ENCODE data around the gene MT3. TPM values are rescaled to one million over a fixed set of nuclear protein-coding genes. Genes with fewer than 3 reads are reported as not detected.
A peak's percentile ranks its signal among the peaks of the same experiment; 100 is the strongest.

Gene MT3
- total and polyA plus RNA-seq, 2 of the 8 experiments (the other 6 are each of a cell fraction or from before 2014, with no cell fraction given) = 0.17 TPM; not detected in 1

DNA sequence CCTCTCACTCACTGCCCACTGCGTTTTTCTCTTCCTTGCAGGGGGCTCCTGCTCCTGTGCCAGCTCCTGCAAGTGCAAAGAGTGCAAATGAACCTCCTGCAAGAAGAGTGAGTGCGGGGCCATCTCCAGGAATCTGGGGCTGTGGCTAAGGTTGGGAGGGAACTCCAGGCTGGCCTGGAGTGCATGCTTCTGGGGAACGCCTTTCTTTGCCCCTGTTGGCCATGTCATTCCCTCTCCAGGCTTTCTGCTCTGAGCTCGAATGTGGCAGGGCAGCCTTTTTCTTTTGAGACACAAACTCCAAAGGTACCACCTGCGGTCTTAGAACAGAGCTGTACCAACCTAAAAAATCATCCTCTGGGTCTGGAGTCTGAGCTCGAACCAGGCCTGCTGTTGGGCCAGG, 28.8 kb downstream of the MT3 start:
- 0 out of 2 replicates have a peak overlapping the region, but pooled peaks have one; percentile 9 for H2AK5ac ChIP-seq (ENCODE audit: low read depth, low read length)
- POLR2A ChIA-PET (ENCODE audit: partially characterized antibody) = interaction anchor here (0.6 to 3.9 kb wide), 10 partner anchors 8 to 84 kb away, joined by 3 to 31 read pairs (median 4); partner anchors contain the start of genes MT1E and MT2A
- H3K9ac ChIP-seq (replicated peaks in 1 of 4; ENCODE audit: extremely low read depth in 1 of 4, low read depth in 3 of 4, low read length in 3 of 4) = no peak overlapping the region
- H3K4me2 ChIP-seq (ENCODE audit: insufficient read depth in 1 of 2, low read depth in 2 of 2, low read length in 2 of 2) = peak overlapping the region; percentile 8 to 88; a peak in 2 of 4 replicates
- TF ChIP-seq SP1 (IDR thresholded peaks at IDR 0.05; ENCODE audit: low read depth, low read length) (peak; percentile 49; the same call in 1 of the 2 replicates), BACH1 (IDR thresholded peaks at IDR 0.05; ENCODE audit: low read length) (no peak), EGR1 (IDR thresholded peaks at IDR 0.05; ENCODE audit: borderline replicate concordance, low read depth, low read length) (no peak), CTBP2 (IDR thresholded peaks at IDR 0.05; ENCODE audit: borderline replicate concordance, insufficient read depth, insufficient read length, low read length) (peak; percentile 71)
- TF ChIP-seq, protein P1, sequence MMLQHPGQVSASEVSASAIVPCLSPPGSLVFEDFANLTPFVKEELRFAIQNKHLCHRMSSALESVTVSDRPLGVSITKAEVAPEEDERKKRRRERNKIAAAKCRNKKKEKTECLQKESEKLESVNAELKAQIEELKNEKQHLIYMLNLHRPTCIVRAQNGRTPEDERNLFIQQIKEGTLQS (IDR thresholded peaks at IDR 0.05; ENCODE audit: insufficient read depth, low read depth, low read length) = no peak
- H2BK15ac ChIP-seq (ENCODE audit: low read length) = no peak overlapping the region
- no peak overlapping the region for H3K56ac ChIP-seq (replicated peaks; ENCODE audit: insufficient read length, low read depth, low read length)
- no peak overlapping the region for H2BK20ac ChIP-seq (ENCODE audit: low read length)
- H3K4me3 ChIP-seq (ENCODE audit: extremely low read depth in 1 of 4, insufficient read depth in 2 of 4, low read depth in 3 of 4, low read length in 4 of 4) = peak overlapping the region in 1 of 4 experiments; percentile 25; a peak in 1 of 8 replicates
- no peak overlapping the region for H4K5ac ChIP-seq (ENCODE audit: insufficient read length, low read depth, low read length)
- CTCF ChIA-PET (ENCODE audit: partially characterized antibody) = interaction anchor here (1.5 to 3.2 kb wide), 9 partner anchors 11 to 60 kb away, joined by 4 to 12 read pairs (median 6); partner anchors contain the start of genes MT1G and MT1M
- no peak for DNase-seq (ENCODE audit: low read depth in 1 of 2, low spot score in 2 of 2)
- no peak overlapping the region for H3K4ac ChIP-seq (replicated peaks; ENCODE audit: insufficient read length, low read depth, low read length)
- H3K18ac ChIP-seq (ENCODE audit: extremely low read depth, low read length) = no peak overlapping the region
- H3K14ac ChIP-seq (ENCODE audit: insufficient read length) = no peak overlapping the region
- H3K9me3 ChIP-seq (ENCODE audit: insufficient read depth in 2 of 2, low read depth in 1 of 2, low read length in 1 of 2) = no peaks in the 10 kb centered on the region
- H2BK120ac ChIP-seq (replicated peaks; ENCODE audit: low read depth, low read length) = no peak overlapping the region
- H3K36me3 ChIP-seq (ENCODE audit: control insufficient read depth in 2 of 4, insufficient read depth in 4 of 4, low read length in 3 of 4) = no peaks in the 10 kb centered on the region
- no peak overlapping the region for H4K91ac ChIP-seq (replicated peaks; ENCODE audit: insufficient read length, low read length)
- no peaks in the 10 kb centered on the region for H3K79me2 ChIP-seq (ENCODE audit: control insufficient read depth in 1 of 2, insufficient read depth in 2 of 2, low read length in 2 of 2)
- H3K23ac ChIP-seq (ENCODE audit: insufficient read length) = no peak overlapping the region
- peaks cover 0 to 18% (median 12%) of the 10 kb centered on the region in 4 experiments; a peak in 6 of 7 replicates for H3K4me1 ChIP-seq (replicated peaks in 1 of 4; ENCODE audit: control insufficient read depth in 3 of 4, insufficient read depth in 4 of 4, low read length in 3 of 4)
- H4K20me1 ChIP-seq (replicated peaks in 1 of 2; ENCODE audit: control insufficient read depth in 1 of 2, insufficient read depth in 2 of 2, low read length in 2 of 2) = peaks cover 2 to 6% of the 10 kb centered on the region in 2 experiments
- no peak overlapping the region for H2AFZ ChIP-seq (ENCODE audit: low read length)
- FAIRE-seq = no peak
- no peak overlapping the region for H2BK5ac ChIP-seq (ENCODE audit: low read depth, low read length)
- no peak overlapping the region for H3K27ac ChIP-seq (ENCODE audit: low read depth, low read length)
- H2BK12ac ChIP-seq (ENCODE audit: low read depth, low read length) = no peak overlapping the region
- 7% methylated on average over 6 of the region's 6 CpGs; no CpG with 5 or more reads in 1 of the 2 experiments for WGBS, 2 experiments (ENCODE audit: extremely low coverage in 1 of 2, insufficient coverage in 1 of 2, insufficient read length in 1 of 2, insufficient replicate concordance in 2 of 2, low coverage in 1 of 2, low lambda C conversion rate in 2 of 2, missing lambda C conversion rate in 1 of 2)
- H3K23me2 ChIP-seq (ENCODE audit: low read depth, low read length) = peaks cover 5% of the 10 kb centered on the region; the same call in 1 of the 2 replicates
- no peaks in the 10 kb centered on the region for H3K79me1 ChIP-seq (ENCODE audit: low read depth, low read length)
- H3K27me3 ChIP-seq (replicated peaks in 1 of 4; ENCODE audit: control insufficient read depth in 3 of 4, extremely low read depth in 1 of 4, insufficient read depth in 3 of 4, low read length in 3 of 4) = peaks cover 35 to 76% (median 68%) of the 10 kb centered on the region in 4 experiments
- H4K8ac ChIP-seq (ENCODE audit: extremely low read depth, insufficient read depth, low read length) = no peak overlapping the region

Measured in H1 (cell line).